ENCODE measurements around the gene KMT2D. TPM values are rescaled to one million over a fixed set of nuclear protein-coding genes. Genes with fewer than 3 reads are reported as not detected.
A peak's percentile ranks its signal among the peaks of the same experiment; 100 is the strongest.

KMT2D gene
- total and polyA plus RNA-seq, 2 of the 8 experiments (the other 6 are each of a cell fraction or from before 2014, with no cell fraction given): 9.1 to 86.3 TPM

DNA sequence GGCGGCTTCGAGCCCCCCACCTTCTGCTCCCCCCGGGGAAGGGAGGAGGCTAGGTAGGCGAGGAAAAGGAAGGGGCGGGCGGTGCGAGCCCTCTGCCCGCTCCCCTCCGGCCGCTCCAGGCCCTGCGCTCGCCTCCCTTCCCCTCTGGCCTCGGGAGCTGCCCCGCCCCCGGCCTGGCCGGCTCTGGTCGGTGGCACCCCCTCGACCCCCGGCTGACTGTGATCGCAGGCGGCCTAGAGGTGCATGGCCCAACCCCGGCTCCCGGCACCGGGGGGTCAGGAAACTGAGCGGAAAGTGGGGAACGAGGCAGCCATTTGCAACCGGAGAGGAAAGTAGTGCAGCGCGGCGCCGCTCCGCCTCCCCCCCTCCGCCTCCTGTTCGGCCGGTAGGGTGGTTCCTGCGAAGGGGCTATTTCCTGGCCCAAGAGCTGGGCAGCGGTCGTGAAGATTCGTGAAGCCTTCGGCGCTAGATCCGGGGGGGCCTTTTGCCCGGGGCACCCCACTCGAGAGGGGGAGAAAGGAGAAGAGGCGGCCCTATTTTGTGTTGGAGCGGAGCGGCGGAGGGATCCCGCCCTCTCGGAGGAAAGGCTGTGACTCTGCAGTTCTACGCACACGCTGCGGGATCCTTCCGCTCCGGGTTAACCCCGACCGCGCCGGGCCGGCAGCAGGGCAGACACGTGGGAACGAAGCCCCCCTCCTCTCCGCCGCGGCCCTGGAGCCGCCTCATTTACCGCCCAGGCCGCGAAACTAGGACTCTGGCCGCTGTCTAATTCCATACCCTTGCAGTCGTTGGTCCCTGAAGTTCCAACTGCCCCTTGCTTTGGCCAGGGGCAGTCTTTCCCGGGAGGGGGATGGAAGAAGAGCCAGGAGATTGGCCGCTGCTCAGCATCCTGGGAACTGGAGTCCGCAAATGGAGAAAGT is at the start of gene KMT2D (continued):
- peak; percentile 89; the same call in 1 of the 2 replicates for TF ChIP-seq MAFK (IDR thresholded peaks at IDR 0.05; ENCODE audit: low read depth, low read length)
- TF ChIP-seq SIRT6 (IDR thresholded peaks at IDR 0.05; ENCODE audit: low read length): no peak
- peak; percentile 60; the same call in 1 of the 2 replicates for TF ChIP-seq TCF12 (IDR thresholded peaks at IDR 0.05; ENCODE audit: low read depth, low read length)
- peak; percentile 93; the same call in 1 of the 2 replicates for TF ChIP-seq TBP (IDR thresholded peaks at IDR 0.05; ENCODE audit: low read depth, low read length)
- 0 out of 2 replicates have a peak, but pooled peaks have one; percentile 3 for TF ChIP-seq SIX5 (IDR thresholded peaks at IDR 0.05; ENCODE audit: low read depth, low read length)
- no peak for TF ChIP-seq SRF (IDR thresholded peaks at IDR 0.05; ENCODE audit: low read depth, low read length)
- TF ChIP-seq TAF1 (IDR thresholded peaks at IDR 0.05; ENCODE audit: low read depth, low read length): peak; percentile 97
- no peak for TF ChIP-seq CBX5 (IDR thresholded peaks at IDR 0.05; ENCODE audit: low read depth, low read length)
- TF ChIP-seq RBBP5 (IDR thresholded peaks at IDR 0.05; ENCODE audit: borderline replicate concordance, low read depth, low read length): peak; percentile 83; the same call in 1 of the 2 replicates
- peak; percentile 93 for TF ChIP-seq ASH2L (IDR thresholded peaks at IDR 0.05; ENCODE audit: low read length)
- TF ChIP-seq CEBPB (IDR thresholded peaks at IDR 0.05; ENCODE audit: low read depth, low read length): no peak
- no peak for TF ChIP-seq RAD21 (IDR thresholded peaks at IDR 0.05 in 1 of 2, conservative IDR thresholded peaks at IDR 0.05 in 1 of 2; ENCODE audit: low read depth in 2 of 2, low read length in 2 of 2)
- no peak for TF ChIP-seq POU5F1 (IDR thresholded peaks at IDR 0.05; ENCODE audit: low read depth, low read length)
- peak; percentile 61 for TF ChIP-seq POLR2AphosphoS5 (IDR thresholded peaks at IDR 0.05; ENCODE audit: low read depth, low read length)
- peak in 1 of 2 experiments; percentile 20; a peak in 1 of 4 replicates for TF ChIP-seq HDAC2 (IDR thresholded peaks at IDR 0.05; ENCODE audit: borderline replicate concordance in 1 of 2, low read depth in 2 of 2, low read length in 2 of 2)
- TF ChIP-seq EGR1 (IDR thresholded peaks at IDR 0.05; ENCODE audit: borderline replicate concordance, low read depth, low read length): peak; percentile 46; the same call in 1 of the 2 replicates
- TF ChIP-seq, protein P1, sequence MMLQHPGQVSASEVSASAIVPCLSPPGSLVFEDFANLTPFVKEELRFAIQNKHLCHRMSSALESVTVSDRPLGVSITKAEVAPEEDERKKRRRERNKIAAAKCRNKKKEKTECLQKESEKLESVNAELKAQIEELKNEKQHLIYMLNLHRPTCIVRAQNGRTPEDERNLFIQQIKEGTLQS (IDR thresholded peaks at IDR 0.05; ENCODE audit: insufficient read depth, low read depth, low read length): no peak
- no peak for TF ChIP-seq FOSL1 (IDR thresholded peaks at IDR 0.05; ENCODE audit: insufficient read depth, low read depth, low read length)

All from H1 (cell line).